DMS 273 (cell line): ENCODE data around the gene FARP2.

Source experiments
- DNase-seq: peaks from one replicate; lab custom pipeline; 2025; ENCODE audit not compliant: unreplicated experiment; lab: John Stamatoyannopoulos, UW

FARP2 gene

GRCh38 chr2:241325257-241325656 lies 30.8 kb upstream of the FARP2 start:
- DNase-seq = no peak

GRCh38 chr2:241329669-241330615 lies 26.1 kb upstream of the FARP2 start:
- no peak for DNase-seq

GRCh38 chr2:241330616-241330981 lies 25.5 kb upstream of the FARP2 start:
- DNase-seq = no peak

- DNase-seq = no peak
Measured at GRCh38 chr2:241334813-241335212, 21.3 kb upstream of the FARP2 start.

GRCh38 chr2:241339839-241340630 lies 16.1 kb upstream of the FARP2 start:
- no peak for DNase-seq

GRCh38 chr2:241340631-241341163 lies 15.4 kb upstream of the FARP2 start:
- DNase-seq = no peak

- DNase-seq = no peak
Measured at GRCh38 chr2:241344925-241345651, 11.0 kb upstream of the FARP2 start.

GRCh38 chr2:241349941-241350340 lies 6.1 kb upstream of the FARP2 start:
- no peak for DNase-seq

- DNase-seq = no peak
Measured at GRCh38 chr2:241350530-241350877, 5.6 kb upstream of the FARP2 start.

GRCh38 chr2:241350878-241351639 lies 5.0 kb upstream of the FARP2 start:
- no peak for DNase-seq

GRCh38 chr2:241351640-241352031 lies 4.4 kb upstream of the FARP2 start:
- DNase-seq = no peak

- DNase-seq = no peak
Measured at GRCh38 chr2:241352227-241352626, 3.9 kb upstream of the FARP2 start.

GRCh38 chr2:241354668-241355658 lies 1.1 kb upstream of the FARP2 start:
- peak; percentile 91 for DNase-seq

GRCh38 chr2:241356871-241357260 lies 781 bp downstream of the FARP2 start:
- peak; percentile 56 for DNase-seq

- DNase-seq = no peak
Measured at GRCh38 chr2:241357531-241357930, 1.4 kb downstream of the FARP2 start.

- DNase-seq = no peak
Measured at GRCh38 chr2:241358470-241358869, 2.4 kb downstream of the FARP2 start.

GRCh38 chr2:241359481-241360045 lies 3.5 kb downstream of the FARP2 start:
- no peak for DNase-seq

GRCh38 chr2:241363426-241363825 lies 7.3 kb downstream of the FARP2 start:
- DNase-seq = no peak

GRCh38 chr2:241364781-241365180 lies 8.7 kb downstream of the FARP2 start:
- no peak for DNase-seq
